ENCODE results near the gene PSMD7. TPM values are rescaled to one million over a fixed set of nuclear protein-coding genes. Genes with fewer than 3 reads are reported as not detected.
"Not testable (repeated sequence)": the region's sequence is repeated elsewhere in the genome, so short reads cannot be mapped to it uniquely, and the experiment has no call there.

PSMD7 gene
- total RNA-seq, 1 experiment from 2014 or later, result 56.1 TPM

GRCh38 chr16:74325641-74326040 lies 29.0 kb downstream of the PSMD7 start:
- in situ Hi-C loops (cut with HindIII; ENCODE audit: low pct_unique_long_range_greater_than_20kb, low sequenced_read_pairs), result no loop called here
- DNase-seq (ENCODE audit: low read depth, low spot score), result no peak

GRCh38 chr16:74328346-74328745 lies 31.7 kb downstream of the PSMD7 start:
- in situ Hi-C loops (cut with HindIII; ENCODE audit: low pct_unique_long_range_greater_than_20kb, low sequenced_read_pairs); DNase-seq (ENCODE audit: low read depth, low spot score): not testable (repeated sequence)

GRCh38 chr16:74332469-74332868 lies 35.9 kb downstream of the PSMD7 start:
- in situ Hi-C loops (cut with HindIII; ENCODE audit: low pct_unique_long_range_greater_than_20kb, low sequenced_read_pairs); DNase-seq (ENCODE audit: low read depth, low spot score): not testable (repeated sequence)

GRCh38 chr16:74337506-74337905 lies 40.9 kb downstream of the PSMD7 start:
- in situ Hi-C loops (cut with HindIII; ENCODE audit: low pct_unique_long_range_greater_than_20kb, low sequenced_read_pairs); DNase-seq (ENCODE audit: low read depth, low spot score): not testable (repeated sequence)

GRCh38 chr16:74339226-74339625 lies 42.6 kb downstream of the PSMD7 start:
- DNase-seq (ENCODE audit: low read depth, low spot score); in situ Hi-C loops (cut with HindIII; ENCODE audit: low pct_unique_long_range_greater_than_20kb, low sequenced_read_pairs): not testable (repeated sequence)

GRCh38 chr16:74353038-74353437 lies 56.4 kb downstream of the PSMD7 start:
- in situ Hi-C loops (cut with HindIII; ENCODE audit: low pct_unique_long_range_greater_than_20kb, low sequenced_read_pairs); DNase-seq (ENCODE audit: low read depth, low spot score): not testable (repeated sequence)

Other genes with a start within 250 kb of the PSMD7 start
- not detected in 2 replicates for gene NPIPB15, start 79.5 kb downstream of the PSMD7 start, total RNA-seq (2014; rRNA removed; shearing (Covaris generic))
- not detected in 2 replicates for gene CLEC18B, start 124.7 kb downstream of the PSMD7 start, total RNA-seq (2014; rRNA removed; shearing (Covaris generic))